ENCODE measurements around the gene NUPR1. TPM values are rescaled to one million over a fixed set of nuclear protein-coding genes. Genes with fewer than 3 reads are reported as not detected.
"Not testable (repeated sequence)": the region's sequence is repeated elsewhere in the genome, so short reads cannot be mapped to it uniquely, and the experiment has no call there.

NUPR1 gene
- total and polyA plus RNA-seq, 8 donors = 31.3 to 142 (median 39.0) TPM

GRCh38 chr16:28548306-28548802 is 9.6 kb upstream of the NUPR1 start:
- Histone ChIP-seq H3K27ac (no peak overlapping the region), H3K9me3 (no peaks in the 10 kb centered on the region), H3K4me3 (no peak overlapping the region), H3K27me3 (no peaks in the 10 kb centered on the region), H3K36me3 (no peaks in the 10 kb centered on the region), H3K4me1 (peaks cover 2 to 11% of the 10 kb centered on the region in 2 donors)
- no peak for TF ChIP-seq CTCF (IDR thresholded peaks at IDR 0.05)
- DNase-seq = no peak
- no peak for ATAC-seq
- intact Hi-C loops (cut with DNase I) = no loop called here

GRCh38 chr16:28546626-28547025 is 7.9 kb upstream of the NUPR1 start:
- Histone ChIP-seq H3K27ac (no peak overlapping the region), H3K4me3 (no peak overlapping the region), H3K36me3 (no peaks in the 10 kb centered on the region), H3K4me1 (peaks cover 0 to 18% of the 10 kb centered on the region in 2 donors), H3K27me3 (no peaks in the 10 kb centered on the region), H3K9me3 (no peaks in the 10 kb centered on the region)
- DNase-seq (no peak), ATAC-seq (no peak)
- intact Hi-C loops (cut with DNase I) = no loop called here
- no peak for TF ChIP-seq CTCF (IDR thresholded peaks at IDR 0.05)

- H3K36me3 ChIP-seq; H3K27ac ChIP-seq; DNase-seq; intact Hi-C loops (cut with DNase I); ATAC-seq; H3K4me3 ChIP-seq; H3K9me3 ChIP-seq; H3K27me3 ChIP-seq: not testable (repeated sequence)
- peaks cover 0 to 18% of the 10 kb centered on the region in 2 donors for H3K4me1 ChIP-seq
Measured at GRCh38 chr16:28545964-28546363, 7.2 kb upstream of the NUPR1 start.

GRCh38 chr16:28544998-28545397 is 6.2 kb upstream of the NUPR1 start:
- Histone ChIP-seq H3K27me3 (no peaks in the 10 kb centered on the region), H3K36me3 (no peaks in the 10 kb centered on the region), H3K4me3 (no peak overlapping the region), H3K4me1 (peaks cover 0 to 18% of the 10 kb centered on the region in 2 donors), H3K27ac (no peak overlapping the region), H3K9me3 (no peaks in the 10 kb centered on the region)
- intact Hi-C loops (cut with DNase I) = no loop called here
- no peak for ATAC-seq
- no peak for TF ChIP-seq CTCF (IDR thresholded peaks at IDR 0.05)
- no peak for DNase-seq

- Histone ChIP-seq H3K36me3 (no peaks in the 10 kb centered on the region), H3K4me1 (peaks cover 0 to 24% of the 10 kb centered on the region in 2 donors), H3K27me3 (no peaks in the 10 kb centered on the region), H3K4me3 (no peak overlapping the region), H3K9me3 (no peaks in the 10 kb centered on the region), H3K27ac (peak overlapping the region in 1 of 2 donors; percentile 75)
- DNase-seq (peak in 1 of 4 donors; percentile 71), ATAC-seq (peak; percentile 28)
- no peak for TF ChIP-seq CTCF (IDR thresholded peaks at IDR 0.05)
- intact Hi-C loops (cut with DNase I) = no loop called here
Measured at GRCh38 chr16:28543072-28543471, 4.3 kb upstream of the NUPR1 start.

GRCh38 chr16:28542646-28543045 is 3.9 kb upstream of the NUPR1 start:
- Histone ChIP-seq H3K27me3 (no peaks in the 10 kb centered on the region), H3K9me3 (no peaks in the 10 kb centered on the region), H3K36me3 (no peaks in the 10 kb centered on the region)

More at GRCh38 chr16:28542646-28543045, 3.9 kb upstream of the NUPR1 start:
- intact Hi-C loops (cut with DNase I) = no loop called here
- Histone ChIP-seq H3K4me1 (peaks cover 0 to 24% of the 10 kb centered on the region in 2 donors), H3K27ac (peak overlapping the region; percentile 53 to 75), H3K4me3 (no peak overlapping the region)
- DNase-seq = no peak
- ATAC-seq = no peak
- TF ChIP-seq CTCF (IDR thresholded peaks at IDR 0.05) = no peak
